HUES48 (cell line): ENCODE results near the gene UBAP1L.
A peak's percentile ranks its signal among the peaks of the same experiment; 100 is the strongest.
"Not testable (repeated sequence)": the region's sequence is repeated elsewhere in the genome, so short reads cannot be mapped to it uniquely, and the experiment has no call there.

ENCODE experiments used
- H3K27ac ChIP-seq: one replicate; pipeline ENCODE4 v1.7.0; 2013; ENCODE audit warnings: low read depth, low read length, inconsistent platforms
- H3K27me3 ChIP-seq: 2 replicates; pipeline ENCODE4 v1.6.1; 2013; ENCODE audit warnings: mild to moderate bottlenecking, low read length; ENCODE audit not compliant: control insufficient read depth, insufficient read depth
- H3K36me3 ChIP-seq: 2 replicates; pipeline ENCODE4 v1.6.1; 2013; ENCODE audit warnings: low read length; ENCODE audit not compliant: control insufficient read depth, insufficient read depth
- H3K4me1 ChIP-seq: 2 replicates; pipeline ENCODE4 v1.6.1; 2013; ENCODE audit warnings: mild to moderate bottlenecking, low read length; ENCODE audit not compliant: control insufficient read depth, insufficient read depth
- H3K4me3 ChIP-seq: 2 replicates; pipeline ENCODE4 v1.5.1; 2013; ENCODE audit warnings: mild to moderate bottlenecking, low read depth, low read length
- H3K9ac ChIP-seq: 2 replicates; pipeline ENCODE4 v1.6.1; 2013; ENCODE audit warnings: mild to moderate bottlenecking, low read depth, low read length, moderate library complexity
- H3K9me3 ChIP-seq: 2 replicates; pipeline ENCODE4 v1.6.1; 2013; ENCODE audit warnings: low read length; ENCODE audit not compliant: control insufficient read depth, insufficient read depth

Gene UBAP1L

DNA sequence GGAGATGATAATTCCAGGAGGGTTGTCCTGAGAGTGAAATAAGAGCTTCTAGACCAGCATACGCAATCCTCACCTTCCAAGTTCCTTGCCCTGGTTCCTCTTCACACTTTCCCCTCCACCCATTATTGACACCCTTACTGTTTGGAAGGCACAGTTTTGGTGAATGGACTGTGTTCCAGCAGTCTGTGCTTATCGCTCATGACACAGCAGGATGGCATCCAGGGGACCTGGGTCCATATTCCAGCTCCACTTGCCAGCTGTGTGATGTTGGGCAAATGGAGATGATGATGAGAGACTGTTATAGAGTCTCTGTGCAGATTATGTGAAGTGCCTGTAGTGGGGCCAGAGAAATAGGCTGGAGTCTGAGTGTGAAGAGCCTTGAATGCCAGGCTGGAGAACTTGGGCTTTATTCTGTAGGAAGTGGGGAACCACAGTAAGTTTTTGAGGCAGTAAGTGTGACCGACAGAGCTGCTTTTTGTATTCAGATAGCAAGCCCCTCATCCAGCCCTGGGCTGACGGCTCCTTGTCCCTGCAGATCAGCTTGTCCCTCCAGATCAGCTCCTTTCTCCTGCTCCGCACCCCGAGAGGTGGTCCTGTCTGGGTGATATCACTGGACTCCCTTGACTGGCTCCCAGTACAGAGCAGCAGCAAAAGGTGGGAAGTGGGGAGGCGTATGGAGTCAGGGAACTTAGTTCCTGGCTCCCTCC lies 30.3 kb downstream of the UBAP1L start:
- H3K36me3 ChIP-seq = no peaks in the 10 kb centered on the region
- H3K27ac ChIP-seq = no peak overlapping the region
- no peak overlapping the region for H3K9ac ChIP-seq
- no peaks in the 10 kb centered on the region for H3K27me3 ChIP-seq
- H3K9me3 ChIP-seq = no peaks in the 10 kb centered on the region
- no peak overlapping the region for H3K4me3 ChIP-seq
- peaks cover 36% of the 10 kb centered on the region for H3K4me1 ChIP-seq

DNA sequence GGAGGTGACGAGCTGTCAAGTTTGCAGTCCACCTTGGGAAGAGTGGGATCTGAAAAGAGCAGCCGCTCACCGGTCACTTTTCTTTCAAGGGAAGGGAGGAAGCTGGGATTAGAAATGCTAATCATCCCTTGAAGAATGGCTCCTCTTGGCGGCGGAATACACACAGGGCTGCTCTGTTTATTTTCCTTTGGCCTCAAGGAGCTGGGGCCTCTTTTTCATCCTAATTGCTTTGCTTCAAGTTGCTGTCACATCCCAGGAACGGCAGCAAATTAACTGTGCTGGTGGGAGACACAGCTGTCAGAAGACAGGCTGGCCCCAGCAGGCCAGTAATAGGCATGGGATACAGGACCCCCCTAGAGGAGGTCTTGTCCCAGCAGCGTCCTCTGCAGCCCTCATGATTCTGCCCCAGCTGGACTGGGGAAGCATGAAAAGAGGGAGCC lies 31.7 kb downstream of the UBAP1L start:
- Histone ChIP-seq H3K27me3 (peaks cover 3% of the 10 kb centered on the region; the same call in 1 of the 2 replicates), H3K9me3 (no peaks in the 10 kb centered on the region), H3K4me3 (no peak overlapping the region; the same call in 1 of the 2 replicates), H3K9ac (no peak overlapping the region), H3K27ac (peak overlapping the region; percentile 89), H3K4me1 (peaks cover 31% of the 10 kb centered on the region), H3K36me3 (no peaks in the 10 kb centered on the region)

DNA sequence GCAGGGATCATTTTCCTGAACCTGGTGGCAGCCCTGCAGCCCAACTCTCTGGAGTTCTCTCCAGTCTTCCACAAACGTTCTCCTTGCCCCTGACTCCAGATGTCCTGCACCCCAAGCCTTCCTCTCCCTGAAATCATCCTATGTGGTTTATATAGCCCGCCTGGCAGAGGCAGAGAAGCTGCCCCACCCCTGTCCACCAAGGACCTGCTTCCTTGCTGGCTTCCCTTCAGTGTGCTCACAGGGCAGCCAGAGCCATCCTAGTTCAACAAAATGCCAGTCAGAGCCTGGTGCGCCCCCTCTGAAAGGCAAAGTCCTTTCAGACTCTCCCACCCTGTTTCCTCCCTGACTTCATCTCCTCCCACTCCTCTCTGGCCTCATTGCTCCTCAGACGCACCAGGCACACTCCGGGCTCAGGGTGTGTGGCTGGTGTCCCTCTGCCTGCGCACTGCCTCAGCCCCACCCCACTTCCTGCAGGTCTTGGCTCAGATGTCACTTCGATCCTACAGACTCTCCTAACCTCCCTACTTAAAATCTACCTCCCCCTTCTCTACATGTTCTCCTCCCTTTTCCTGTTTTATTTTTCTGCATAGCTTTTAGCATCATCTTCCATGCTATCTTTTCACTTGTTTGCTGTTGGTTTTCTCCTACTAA lies 32.6 kb downstream of the UBAP1L start:
- Histone ChIP-seq H3K4me3 (no peak overlapping the region; the same call in 1 of the 2 replicates), H3K36me3 (no peaks in the 10 kb centered on the region), H3K27me3 (peaks cover 5% of the 10 kb centered on the region; the same call in 1 of the 2 replicates), H3K4me1 (peaks cover 29% of the 10 kb centered on the region), H3K9me3 (no peaks in the 10 kb centered on the region), H3K9ac (no peak overlapping the region), H3K27ac (peak overlapping the region; percentile 89)

- H3K27me3 ChIP-seq = peaks cover 5% of the 10 kb centered on the region; the same call in 1 of the 2 replicates
- no peaks in the 10 kb centered on the region for H3K36me3 ChIP-seq
- no peak overlapping the region for H3K9ac ChIP-seq
- H3K4me1 ChIP-seq = peaks cover 28% of the 10 kb centered on the region
- H3K27ac ChIP-seq = no peak overlapping the region
- H3K4me3 ChIP-seq = no peak overlapping the region
- H3K9me3 ChIP-seq = no peaks in the 10 kb centered on the region
Observed at GRCh38 chr15:65081758-65082157, 33.2 kb downstream of the UBAP1L start.

- Histone ChIP-seq H3K36me3 (no peaks in the 10 kb centered on the region), H3K27me3 (peaks cover 5% of the 10 kb centered on the region; the same call in 1 of the 2 replicates)
Observed at GRCh38 chr15:65081270-65081669, 33.7 kb downstream of the UBAP1L start.

GRCh38 chr15:65079580-65079979 lies 35.4 kb downstream of the UBAP1L start:
- peaks cover 5% of the 10 kb centered on the region; the same call in 1 of the 2 replicates for H3K27me3 ChIP-seq
- H3K4me1 ChIP-seq = peaks cover 26% of the 10 kb centered on the region
- H3K27ac ChIP-seq = no peak overlapping the region

More at GRCh38 chr15:65081270-65081669, 33.7 kb downstream of the UBAP1L start:
- Histone ChIP-seq H3K9ac (no peak overlapping the region), H3K4me1 (peaks cover 28% of the 10 kb centered on the region), H3K9me3 (no peaks in the 10 kb centered on the region), H3K4me3 (no peak overlapping the region), H3K27ac (no peak overlapping the region)

GRCh38 chr15:65077981-65078352 lies 37.0 kb downstream of the UBAP1L start:
- no peak overlapping the region for H3K27ac ChIP-seq

More at GRCh38 chr15:65079580-65079979, 35.4 kb downstream of the UBAP1L start:
- no peaks in the 10 kb centered on the region for H3K36me3 ChIP-seq
- H3K9me3 ChIP-seq = no peaks in the 10 kb centered on the region
- no peak overlapping the region for H3K4me3 ChIP-seq
- no peak overlapping the region for H3K9ac ChIP-seq

GRCh38 chr15:65077291-65077980 lies 37.6 kb downstream of the UBAP1L start:
- Histone ChIP-seq H3K9ac (no peak overlapping the region), H3K36me3 (no peaks in the 10 kb centered on the region), H3K4me3 (no peak overlapping the region), H3K27ac (no peak overlapping the region), H3K9me3 (no peaks in the 10 kb centered on the region), H3K4me1 (peaks cover 5% of the 10 kb centered on the region), H3K27me3 (peaks cover 5% of the 10 kb centered on the region; the same call in 1 of the 2 replicates)

More at GRCh38 chr15:65077981-65078352, 37.0 kb downstream of the UBAP1L start:
- no peak overlapping the region for H3K4me3 ChIP-seq
- peaks cover 5% of the 10 kb centered on the region; the same call in 1 of the 2 replicates for H3K27me3 ChIP-seq
- peaks cover 11% of the 10 kb centered on the region for H3K4me1 ChIP-seq
- H3K36me3 ChIP-seq = no peaks in the 10 kb centered on the region
- H3K9me3 ChIP-seq = no peaks in the 10 kb centered on the region
- H3K9ac ChIP-seq = no peak overlapping the region

- Histone ChIP-seq H3K36me3 (no peaks in the 10 kb centered on the region), H3K27ac (no peak within 1 kb of the TSS), H3K9me3 (no peaks in the 10 kb centered on the region), H3K27me3 (peaks cover 5% of the 10 kb centered on the region; the same call in 1 of the 2 replicates), H3K9ac (no peak within 1 kb of the TSS), H3K4me1 (no peaks in the 10 kb centered on the region), H3K4me3 (no peak within 1 kb of the TSS)
Observed at GRCh38 chr15:65076486-65077290, 38.3 kb downstream of the UBAP1L start, which contains the start of gene KBTBD13. Gene KBTBD13 (plus strand): TSS chr15:65076746. CDS start chr15:65076816, 70 bp downstream.

- not testable (repeated sequence) for H3K27me3 ChIP-seq, H3K4me1 ChIP-seq, H3K4me3 ChIP-seq, H3K9ac ChIP-seq, H3K36me3 ChIP-seq, H3K9me3 ChIP-seq, H3K27ac ChIP-seq
Observed at GRCh38 chr15:65075607-65076395, 39.2 kb downstream of the UBAP1L start.
